Fibroblast of mammary gland (primary cell): ENCODE measurements around the gene HLA-DRB1.
"Not testable (repeated sequence)": the region's sequence is repeated elsewhere in the genome, so short reads cannot be mapped to it uniquely, and the experiment has no call there.

ENCODE experiments used
- DNase-seq: peaks from one replicate; pipeline ENCODE4 v3.0.0-alpha.2; 2010; ENCODE audit warnings: low read depth
- H3K4me3 ChIP-seq: 2 replicates; pipeline ENCODE4 v1.5.1; 2011; ENCODE audit warnings: low read depth, mild to moderate bottlenecking, low read length, moderate library complexity; ENCODE audit not compliant: control insufficient read depth
- CTCF ChIP-seq: conservative IDR thresholded peaks from 2 replicates; pipeline ENCODE4 v1.5.1; 2011; ENCODE audit warnings: low read depth, low read length, inconsistent platforms; ENCODE audit not compliant: control insufficient read depth, insufficient read depth

Gene HLA-DRB1

GRCh38 chr6:32589596-32590449 is at the start of gene HLA-DRB1:
TSS of gene HLA-DRB1 (minus strand) at chr6:32589848. CDS start at chr6:32589742, 106 bp downstream.
- peak; percentile 11 for DNase-seq
- no peak within 1 kb of the TSS for H3K4me3 ChIP-seq
- no peak for TF ChIP-seq CTCF

GRCh38 chr6:32638532-32639219 is 49.0 kb upstream of the HLA-DRB1 start:
- no peak for DNase-seq

GRCh38 chr6:32637883-32638282 is 48.2 kb upstream of the HLA-DRB1 start:
- no peak for DNase-seq
- H3K4me3 ChIP-seq, result no peak overlapping the region
- TF ChIP-seq CTCF, result no peak

More at GRCh38 chr6:32638532-32639219, 49.0 kb upstream of the HLA-DRB1 start:
- TF ChIP-seq CTCF, result no peak
- H3K4me3 ChIP-seq, result no peak overlapping the region

- H3K4me3 ChIP-seq, result no peak within 1 kb of the TSS
- no peak for TF ChIP-seq CTCF
- DNase-seq, result no peak
Measured at GRCh38 chr6:32637219-32637880, 47.7 kb upstream of the HLA-DRB1 start, which contains the start of gene HLA-DQA1. TSS of gene HLA-DQA1 (plus strand) at chr6:32637406. CDS start at chr6:32637459, 53 bp downstream.

GRCh38 chr6:32635526-32636123 is 46.0 kb upstream of the HLA-DRB1 start:
- DNase-seq, result no peak
- TF ChIP-seq CTCF, result no peak
- no peak overlapping the region for H3K4me3 ChIP-seq

GRCh38 chr6:32629793-32630192 is 40.1 kb upstream of the HLA-DRB1 start:
- not testable (repeated sequence) for H3K4me3 ChIP-seq, DNase-seq
